ENCODE measurements around the gene SARS2. TPM values are rescaled to one million over a fixed set of nuclear protein-coding genes. Genes with fewer than 3 reads are reported as not detected.

SARS2 gene
- total and polyA plus RNA-seq, 2 donors from 2014 or later, result 30.6 to 34.8 TPM

- intact Hi-C loops (cut with DNase I), result no loop called here
- DNase-seq, result no peak
- H3K9ac ChIP-seq (ENCODE audit: low read length in 3 of 3), result no peak overlapping the region
- no peaks in the 10 kb centered on the region for H3K9me3 ChIP-seq (ENCODE audit: control insufficient read depth in 2 of 3, insufficient read depth in 1 of 3, low read length in 3 of 3)
- no peak for TF ChIP-seq CTCF (IDR thresholded peaks at IDR 0.05; ENCODE audit: borderline replicate concordance, extremely low read depth, insufficient read depth)
- no peak overlapping the region for H3K4me3 ChIP-seq (ENCODE audit: low read length in 3 of 3)
- peaks cover 3 to 4% (median 3%) of the 10 kb centered on the region in 3 donors for H3K4me1 ChIP-seq (ENCODE audit: control insufficient read depth in 2 of 3, insufficient read depth in 2 of 3, low read depth in 1 of 3, low read length in 3 of 3)
- no peak for FAIRE-seq
- no peak overlapping the region for H3K27ac ChIP-seq (ENCODE audit: low read depth in 2 of 2, low read length in 2 of 2)
- H3K27me3 ChIP-seq (ENCODE audit: control insufficient read depth, insufficient read depth, low read length), result no peaks in the 10 kb centered on the region
- peaks cover 0 to 8% (median 3%) of the 10 kb centered on the region in 3 donors for H3K36me3 ChIP-seq (ENCODE audit: control insufficient read depth in 2 of 3, insufficient read depth in 3 of 3, low read length in 3 of 3)
These were observed 34.2 kb upstream of the SARS2 start for GRCh38 chr19:38964738-38965137.

DNA sequence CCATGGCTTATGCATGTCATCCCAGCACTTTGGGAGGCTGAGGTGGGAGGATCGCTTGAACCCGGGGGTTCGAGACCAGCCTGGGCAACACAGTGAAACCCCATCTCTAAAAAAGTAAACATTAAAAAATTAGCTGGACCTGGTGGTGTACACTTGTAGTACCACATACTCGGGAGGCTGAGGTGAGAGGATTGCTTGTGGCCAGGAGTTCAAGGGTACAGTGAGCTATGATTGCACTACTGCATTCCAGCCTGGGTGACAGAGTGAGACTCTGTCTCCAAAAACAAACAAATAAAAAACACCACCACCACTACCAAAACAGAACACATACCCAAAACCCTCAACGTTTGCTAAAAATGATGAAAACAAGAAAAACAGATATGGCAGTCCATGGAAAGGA is 29.1 kb upstream of the SARS2 start:
- Histone ChIP-seq H3K27ac (ENCODE audit: low read depth in 2 of 2, low read length in 2 of 2) (no peak overlapping the region), H3K4me1 (ENCODE audit: control insufficient read depth in 2 of 3, insufficient read depth in 2 of 3, low read depth in 1 of 3, low read length in 3 of 3) (peaks cover 3 to 4% (median 3%) of the 10 kb centered on the region in 3 donors), H3K9me3 (ENCODE audit: control insufficient read depth in 2 of 3, insufficient read depth in 1 of 3, low read length in 3 of 3) (no peaks in the 10 kb centered on the region), H3K4me3 (ENCODE audit: low read length in 3 of 3) (no peak overlapping the region), H3K27me3 (ENCODE audit: control insufficient read depth, insufficient read depth, low read length) (no peaks in the 10 kb centered on the region), H3K36me3 (ENCODE audit: control insufficient read depth in 2 of 3, insufficient read depth in 3 of 3, low read length in 3 of 3) (peaks cover 0 to 4% (median 0%) of the 10 kb centered on the region in 3 donors), H3K9ac (ENCODE audit: low read length in 3 of 3) (no peak overlapping the region)
- intact Hi-C loops (cut with DNase I), result no loop called here
- TF ChIP-seq CTCF (IDR thresholded peaks at IDR 0.05; ENCODE audit: borderline replicate concordance, extremely low read depth, insufficient read depth), result no peak
- FAIRE-seq (no peak), DNase-seq (peak in 1 of 5 donors; percentile 10)

GRCh38 chr19:38958301-38958700 is 27.7 kb upstream of the SARS2 start:
- no peaks in the 10 kb centered on the region for H3K36me3 ChIP-seq (ENCODE audit: control insufficient read depth in 2 of 3, insufficient read depth in 3 of 3, low read length in 3 of 3)
- no peaks in the 10 kb centered on the region for H3K9me3 ChIP-seq (ENCODE audit: control insufficient read depth in 2 of 3, insufficient read depth in 1 of 3, low read length in 3 of 3)
- H3K27ac ChIP-seq (ENCODE audit: low read depth in 2 of 2, low read length in 2 of 2), result no peak overlapping the region
- no peak for DNase-seq
- peaks cover 3 to 7% (median 4%) of the 10 kb centered on the region in 3 donors for H3K4me1 ChIP-seq (ENCODE audit: control insufficient read depth in 2 of 3, insufficient read depth in 2 of 3, low read depth in 1 of 3, low read length in 3 of 3)
- FAIRE-seq, result no peak
- intact Hi-C loops (cut with DNase I), result no loop called here
- no peak overlapping the region for H3K4me3 ChIP-seq (ENCODE audit: low read length in 3 of 3)
- H3K9ac ChIP-seq (ENCODE audit: low read length in 3 of 3), result no peak overlapping the region
- no peak for TF ChIP-seq CTCF (IDR thresholded peaks at IDR 0.05; ENCODE audit: borderline replicate concordance, extremely low read depth, insufficient read depth)
- H3K27me3 ChIP-seq (ENCODE audit: control insufficient read depth, insufficient read depth, low read length), result no peaks in the 10 kb centered on the region

GRCh38 chr19:38956264-38956663 is 25.7 kb upstream of the SARS2 start:
- no peaks in the 10 kb centered on the region for H3K9me3 ChIP-seq (ENCODE audit: control insufficient read depth in 2 of 3, insufficient read depth in 1 of 3, low read length in 3 of 3)
- no peak overlapping the region for H3K9ac ChIP-seq (ENCODE audit: low read length in 3 of 3)
- no peak for FAIRE-seq
- intact Hi-C loops (cut with DNase I), result no loop called here
- H3K27ac ChIP-seq (ENCODE audit: low read depth in 2 of 2, low read length in 2 of 2), result no peak overlapping the region
- H3K4me1 ChIP-seq (ENCODE audit: control insufficient read depth in 2 of 3, insufficient read depth in 2 of 3, low read depth in 1 of 3, low read length in 3 of 3), result peaks cover 0 to 8% (median 8%) of the 10 kb centered on the region in 3 donors
- H3K4me3 ChIP-seq (ENCODE audit: low read length in 3 of 3), result no peak overlapping the region
- TF ChIP-seq CTCF (IDR thresholded peaks at IDR 0.05; ENCODE audit: borderline replicate concordance, extremely low read depth, insufficient read depth), result no peak
- no peaks in the 10 kb centered on the region for H3K36me3 ChIP-seq (ENCODE audit: control insufficient read depth in 2 of 3, insufficient read depth in 3 of 3, low read length in 3 of 3)
- DNase-seq, result no peak
- no peaks in the 10 kb centered on the region for H3K27me3 ChIP-seq (ENCODE audit: control insufficient read depth, insufficient read depth, low read length)
